NCI-H345 treated with DMSO at 0.1 percent for 48 hours (cell line): ENCODE measurements around the gene ABCC6.
"Not testable (repeated sequence)": the region's sequence is repeated elsewhere in the genome, so short reads cannot be mapped to it uniquely, and the experiment has no call there.

Experiments used
- DNase-seq: peaks from one replicate; lab custom pipeline; 2025; ENCODE audit not compliant: unreplicated experiment; lab: John Stamatoyannopoulos, UW

The ABCC6 gene

DNA sequence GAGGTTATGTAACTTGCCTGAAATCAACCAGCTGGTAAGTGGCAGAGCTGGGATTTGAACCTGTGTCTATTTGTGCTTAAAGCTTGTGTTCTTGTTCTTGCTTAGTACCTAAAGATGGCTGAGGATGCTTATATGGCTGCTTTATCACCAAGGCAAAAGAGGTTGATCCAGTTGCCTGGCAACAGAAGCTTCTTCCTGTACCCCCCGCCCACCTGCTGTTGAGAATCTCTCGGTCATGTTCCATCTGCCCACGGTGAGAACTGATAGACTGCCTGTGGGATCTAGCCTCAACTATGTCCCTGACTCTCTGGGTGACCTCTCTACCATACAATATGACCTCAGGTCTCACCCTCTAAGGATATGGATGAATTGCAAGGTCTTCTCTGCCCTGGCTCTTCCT lies 60.7 kb downstream of the ABCC6 start:
- no peak for DNase-seq

DNA sequence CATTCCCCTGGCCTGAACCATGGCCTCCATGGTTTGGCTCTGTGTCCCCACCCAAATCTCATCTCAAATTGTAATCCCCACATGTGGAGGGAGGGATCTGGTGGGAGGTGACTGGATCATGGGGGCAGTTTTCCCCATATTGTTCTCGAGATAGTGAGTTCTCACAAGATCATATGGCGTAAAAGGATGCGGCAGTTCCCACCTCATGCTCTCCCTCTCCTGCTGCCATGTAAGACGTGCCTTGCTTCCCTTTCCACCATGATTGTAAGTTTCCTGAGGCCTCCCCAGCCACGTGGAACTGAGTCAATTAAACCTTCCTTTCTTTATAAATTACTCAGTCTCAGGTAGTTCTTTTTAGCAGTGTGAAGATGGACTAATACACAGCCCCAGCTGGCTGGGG lies 61.5 kb downstream of the ABCC6 start:
- DNase-seq: not testable (repeated sequence)

DNA sequence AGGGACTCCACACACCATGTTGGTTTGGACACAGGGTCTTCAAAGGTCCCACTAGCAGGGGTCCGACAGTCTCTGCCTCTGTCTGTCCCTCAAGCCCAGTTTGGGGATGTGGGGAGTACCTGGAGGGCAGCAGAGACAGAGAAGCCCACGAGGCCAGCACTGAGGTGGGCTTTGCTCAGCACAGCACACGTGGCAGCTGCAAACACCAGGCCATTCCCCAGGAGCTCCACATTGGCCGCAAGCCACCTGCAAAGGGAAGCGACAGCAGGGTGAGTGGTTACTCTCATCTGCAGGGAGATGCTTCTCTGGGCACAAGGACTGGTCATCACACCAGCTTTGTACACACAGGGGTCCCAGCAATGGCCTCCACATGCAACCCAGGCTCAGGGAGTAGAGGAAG lies 62.0 kb downstream of the ABCC6 start:
- no peak for DNase-seq

DNA sequence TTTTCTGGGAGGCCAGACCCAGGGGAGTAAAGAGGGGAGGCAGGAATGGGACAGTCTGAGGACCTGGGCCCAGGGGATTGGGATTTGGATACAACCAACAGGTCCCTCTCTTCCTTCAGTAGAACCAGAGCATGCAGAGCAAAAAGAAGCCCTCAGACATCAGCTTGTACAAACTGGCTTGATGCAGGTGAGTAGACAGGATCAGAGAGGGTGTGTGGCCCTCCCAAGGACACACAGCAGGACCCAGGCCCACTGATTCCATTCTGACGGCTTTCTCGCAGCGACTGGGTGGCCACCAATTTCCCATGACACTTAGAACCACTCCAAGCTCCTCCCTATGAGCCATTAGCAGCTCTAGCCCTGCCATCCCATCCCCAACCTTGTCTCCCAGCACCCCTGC lies 63.6 kb downstream of the ABCC6 start:
- no peak for DNase-seq

DNA sequence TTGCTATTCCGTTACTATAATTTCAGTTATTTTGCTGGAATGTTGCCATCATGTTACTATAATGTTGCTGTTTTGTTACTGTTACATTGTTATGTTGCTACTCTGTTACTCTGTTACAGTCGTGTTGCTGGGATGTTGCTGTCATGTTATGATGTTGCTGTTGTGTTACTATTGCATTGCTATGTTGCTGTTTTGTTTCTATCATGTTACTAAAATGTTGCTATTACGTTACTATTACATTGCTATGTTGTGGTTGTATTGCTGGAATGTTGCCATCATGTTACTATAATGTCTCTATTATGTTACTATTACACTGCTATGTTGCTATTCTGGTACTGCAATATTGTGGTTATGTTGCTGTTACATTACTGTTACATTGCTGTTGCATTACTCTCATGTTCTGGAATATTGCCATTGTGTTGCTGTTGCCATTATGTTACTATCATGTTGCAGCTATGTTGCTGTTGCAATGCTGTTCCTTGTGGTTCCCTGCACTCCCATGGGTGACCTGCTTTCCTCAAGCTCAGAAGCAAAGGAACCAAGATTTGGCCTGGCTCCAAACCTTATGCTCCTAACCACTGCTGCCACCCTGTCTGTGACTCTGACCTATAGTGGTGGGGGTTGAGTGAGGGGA lies 64.4 kb downstream of the ABCC6 start:
- no peak for DNase-seq

DNA sequence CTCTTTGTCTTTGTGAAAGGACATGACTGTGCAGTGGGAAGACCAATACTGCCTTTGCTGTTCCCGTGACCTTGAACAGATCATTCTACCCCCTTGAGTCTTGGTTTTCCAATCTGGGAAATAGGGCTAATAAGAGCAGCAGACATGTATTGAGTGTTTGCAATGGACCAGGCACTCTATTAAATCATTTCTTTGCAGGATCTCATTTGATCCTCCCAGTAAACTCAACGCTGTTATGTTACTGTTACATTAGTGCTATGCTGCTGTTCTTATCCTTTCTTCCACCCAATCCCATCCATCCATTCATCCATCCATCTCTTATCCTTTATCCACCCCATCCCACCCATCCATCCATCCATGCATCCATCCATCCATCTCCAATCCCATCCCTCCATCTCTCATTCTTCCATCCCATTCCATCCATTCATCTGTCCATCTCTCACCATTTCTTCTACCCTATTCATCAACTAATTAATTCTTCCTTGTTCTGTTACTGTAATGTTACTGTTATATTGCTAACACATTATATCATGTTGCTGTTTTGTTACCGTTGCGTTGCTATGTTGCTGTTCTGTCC lies 65.1 kb downstream of the ABCC6 start:
- DNase-seq: no peak

DNA sequence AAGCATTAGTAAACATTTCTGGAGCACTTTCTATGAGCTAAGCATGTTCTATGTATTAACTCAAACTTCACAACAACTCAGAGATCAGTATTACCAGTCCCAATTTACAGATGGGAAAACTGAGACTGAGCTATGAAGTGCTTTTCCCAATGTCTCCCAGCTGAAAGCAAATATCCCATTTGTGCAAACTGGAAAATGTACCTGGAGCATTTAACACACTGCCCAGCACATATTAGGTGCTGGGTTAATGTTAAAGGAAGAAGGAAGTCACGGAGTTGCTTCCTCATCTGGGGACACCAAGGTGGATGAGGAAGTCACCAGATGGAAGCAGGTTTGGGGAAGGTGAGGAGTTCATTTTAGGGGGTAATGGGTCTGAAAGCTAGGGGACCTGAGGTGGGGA lies 66.1 kb downstream of the ABCC6 start:
- DNase-seq: no peak

DNA sequence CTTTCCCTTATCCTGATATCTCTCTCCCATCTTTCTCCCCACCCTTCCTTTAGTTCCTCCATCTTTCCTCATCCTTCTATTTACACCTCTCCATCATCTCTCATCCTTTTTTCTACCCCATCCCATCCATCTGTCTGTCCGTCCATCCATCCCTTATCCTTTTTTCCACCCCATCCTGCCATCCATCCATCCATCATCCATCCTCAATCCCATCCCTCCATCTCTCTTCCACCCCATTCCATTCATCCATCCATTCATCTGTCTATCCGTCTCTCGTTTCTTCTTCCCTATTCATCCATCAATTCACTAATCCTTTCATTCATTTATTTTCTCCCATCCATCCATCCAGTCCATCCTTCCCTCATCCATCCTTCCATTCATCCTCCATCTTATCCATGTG lies 68.1 kb downstream of the ABCC6 start:
- DNase-seq: no peak

DNA sequence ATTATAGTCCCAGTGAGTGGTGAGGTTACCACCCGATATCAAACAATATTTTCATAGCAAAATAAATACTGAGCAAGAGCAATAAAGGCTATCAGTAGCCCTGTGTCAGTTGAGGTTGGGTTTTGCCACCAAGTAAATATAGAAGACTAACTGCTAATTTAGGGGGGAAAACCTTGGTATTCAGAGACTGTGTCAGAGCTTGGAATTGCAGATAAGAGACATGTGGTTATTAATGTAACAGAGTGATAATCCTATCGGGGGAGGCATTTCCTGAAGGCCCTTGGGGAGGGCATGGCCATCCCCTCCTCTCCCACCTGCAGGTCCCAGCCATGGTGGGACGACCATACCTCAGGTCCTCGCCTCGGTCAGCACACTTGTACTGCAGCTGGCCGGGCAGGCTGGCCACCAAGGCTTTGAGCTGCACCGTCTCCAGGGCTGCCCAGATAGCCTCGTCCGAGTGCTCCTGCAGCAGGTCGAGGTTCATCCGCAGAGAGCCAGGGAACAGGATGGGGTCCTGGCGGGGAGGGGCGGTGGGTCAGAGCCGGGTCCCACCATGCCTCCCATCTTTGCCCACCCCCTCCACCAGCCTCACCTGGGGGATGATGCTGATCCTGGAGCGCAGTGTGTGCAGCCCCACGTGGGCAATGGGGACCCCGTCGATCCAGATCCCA lies 68.9 kb downstream of the ABCC6 start:
- no peak for DNase-seq

DNA sequence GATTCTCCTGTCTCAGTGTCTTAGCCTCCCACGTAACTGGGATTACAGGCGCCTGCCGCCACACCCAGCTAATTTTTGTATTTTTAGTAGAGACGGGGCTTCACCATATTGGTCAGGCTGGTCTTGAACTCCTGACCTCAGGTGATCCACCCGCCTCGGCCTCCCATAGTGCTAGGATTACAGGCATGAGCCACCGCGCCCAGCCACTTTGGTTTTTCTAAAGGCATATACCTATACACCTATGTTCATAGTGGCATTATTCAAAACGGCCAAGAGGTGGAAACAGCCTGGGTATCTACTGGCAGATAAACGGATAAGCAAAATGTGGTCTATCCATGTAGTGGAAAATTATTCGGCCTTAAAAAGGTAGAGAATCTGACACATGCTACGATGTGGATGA lies 70.3 kb downstream of the ABCC6 start:
- DNase-seq: not testable (repeated sequence)

DNA sequence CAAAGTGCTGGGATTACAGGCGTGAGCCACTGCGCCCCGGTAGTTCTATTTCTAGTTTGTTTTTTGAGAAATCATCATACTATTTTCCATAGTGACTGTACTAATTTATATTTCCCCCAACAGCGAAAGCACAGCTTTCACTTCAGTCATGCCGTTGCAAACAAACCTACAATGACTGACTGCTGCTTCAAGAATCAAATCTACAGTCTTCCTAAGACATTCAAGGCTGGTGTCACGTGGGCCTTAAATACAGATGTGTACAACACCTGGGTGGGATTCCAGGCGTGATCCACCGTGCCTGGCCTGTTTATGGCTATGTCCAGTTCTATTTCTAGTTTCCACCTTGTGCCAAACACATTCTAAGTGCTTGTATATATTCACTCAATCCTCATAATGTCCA lies 72.0 kb downstream of the ABCC6 start:
- DNase-seq: no peak

DNA sequence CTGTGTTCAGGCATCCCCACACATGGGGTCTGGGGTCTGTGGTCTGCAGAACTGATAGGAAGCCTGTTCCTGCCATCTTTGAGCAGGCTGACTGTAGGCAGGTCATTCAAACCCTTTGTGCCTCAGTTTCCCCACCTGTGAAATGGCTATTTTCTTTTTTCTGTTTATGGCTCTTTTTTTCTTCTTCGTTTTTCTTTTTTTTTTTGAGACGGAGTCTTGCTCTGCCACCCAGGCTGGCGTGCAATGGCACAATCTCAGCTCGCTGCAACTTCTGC lies 72.5 kb downstream of the ABCC6 start:
- DNase-seq: no peak

DNA sequence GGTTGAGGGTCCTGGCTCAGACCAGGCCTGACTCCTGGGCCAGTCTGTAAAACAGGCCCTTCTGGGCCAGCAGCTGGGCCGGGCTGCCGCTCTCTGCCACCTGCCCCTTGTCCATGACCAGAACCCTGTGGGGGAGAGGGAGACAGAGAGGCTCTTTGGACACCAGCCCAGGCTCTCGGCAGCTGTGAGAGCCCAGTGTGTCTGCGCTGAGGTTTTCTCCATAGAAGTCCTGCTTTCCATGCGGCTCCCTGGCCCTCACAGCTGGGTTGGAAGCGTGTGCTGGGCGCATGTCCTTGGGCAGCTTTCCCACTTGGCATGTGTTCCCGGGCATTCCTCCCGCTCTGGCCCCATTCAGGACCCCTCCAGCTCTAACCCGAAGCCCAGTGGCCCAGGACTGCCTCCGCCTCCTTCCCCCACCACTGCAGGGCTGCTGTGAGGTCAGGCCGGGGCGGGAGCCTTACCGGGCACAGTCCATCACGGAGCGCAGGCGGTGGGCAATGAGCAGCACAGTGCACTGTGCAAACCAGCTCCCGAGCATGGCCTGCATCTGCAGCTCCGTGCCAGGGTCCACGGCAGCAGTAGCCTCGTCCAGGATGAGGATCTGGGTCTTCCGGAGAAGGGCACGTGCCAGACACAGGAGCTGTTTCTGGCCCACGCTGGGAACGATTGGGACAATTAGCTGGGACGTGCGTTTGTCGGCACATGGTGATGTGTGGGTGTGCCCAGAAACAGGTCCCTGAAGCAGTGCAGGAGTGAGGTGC lies 73.0 kb downstream of the ABCC6 start:
- DNase-seq: no peak

DNA sequence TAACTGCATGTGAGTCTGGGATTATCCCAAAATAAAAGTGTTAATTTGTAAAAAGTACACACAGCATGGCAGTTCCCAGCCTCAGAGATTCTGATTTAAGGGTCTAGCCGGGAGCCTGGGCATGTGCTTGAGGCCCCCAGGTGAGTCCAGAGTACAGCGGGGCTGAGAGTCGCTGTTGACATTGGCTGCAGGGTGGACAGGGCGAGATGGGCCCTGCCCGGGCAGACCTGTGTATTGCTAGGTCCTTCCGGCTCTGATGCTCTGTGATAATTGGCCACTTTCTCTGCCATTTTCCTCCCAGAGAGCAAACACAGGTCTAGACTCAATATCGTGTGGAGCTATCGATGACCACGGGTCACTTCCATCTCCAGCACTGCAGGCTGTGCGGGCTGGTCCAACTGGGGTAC lies 73.6 kb downstream of the ABCC6 start:
- DNase-seq: no peak

DNA sequence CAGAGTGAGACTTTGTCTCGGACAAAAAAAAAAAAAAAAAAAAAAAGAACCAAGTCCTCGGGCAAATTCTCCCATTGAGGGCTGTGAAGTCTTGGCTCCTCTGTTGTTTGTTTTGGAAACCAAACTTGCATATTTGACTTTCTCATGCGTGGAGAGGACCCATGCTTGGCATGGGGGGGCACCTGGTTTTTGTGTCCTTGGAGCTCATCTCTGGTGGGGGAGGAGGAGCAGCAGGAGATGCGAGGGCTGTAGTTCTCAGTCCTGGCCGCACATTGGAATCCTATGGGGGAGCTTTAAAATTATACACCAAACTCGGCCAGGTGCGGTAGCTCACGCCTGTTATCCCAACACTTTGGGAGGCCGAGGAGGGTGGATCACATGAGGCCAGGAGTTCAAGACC lies 74.5 kb downstream of the ABCC6 start:
- DNase-seq: no peak

DNA sequence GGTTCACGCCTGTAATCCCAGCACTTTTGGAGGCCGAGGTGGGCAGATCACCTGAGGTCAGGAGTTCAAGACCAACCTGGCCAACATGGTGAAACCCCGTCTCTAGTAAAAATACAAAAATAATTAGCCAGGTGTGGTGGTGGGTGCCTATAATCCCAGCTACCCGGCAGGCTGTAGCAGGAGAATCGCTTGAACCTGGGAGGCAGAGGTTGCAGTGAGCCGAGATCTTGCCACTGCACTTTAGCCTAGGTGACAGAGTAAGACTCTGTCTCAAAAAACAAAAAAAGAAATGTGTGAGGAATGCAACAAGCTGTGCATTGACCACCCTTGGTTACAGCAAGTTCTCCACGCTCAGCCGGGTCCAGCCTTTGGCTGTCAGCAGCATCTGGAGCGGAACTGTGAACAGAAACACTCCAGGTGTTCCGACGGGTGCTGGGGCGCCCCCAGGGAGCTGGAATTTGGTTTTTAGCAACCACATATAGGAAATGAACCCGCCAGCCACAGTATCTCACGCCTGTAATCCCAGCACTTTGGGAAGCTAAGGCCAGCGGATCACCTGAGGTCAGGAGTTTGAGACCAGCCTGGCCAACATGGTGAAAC lies 75.2 kb downstream of the ABCC6 start:
- DNase-seq: not testable (repeated sequence)

DNA sequence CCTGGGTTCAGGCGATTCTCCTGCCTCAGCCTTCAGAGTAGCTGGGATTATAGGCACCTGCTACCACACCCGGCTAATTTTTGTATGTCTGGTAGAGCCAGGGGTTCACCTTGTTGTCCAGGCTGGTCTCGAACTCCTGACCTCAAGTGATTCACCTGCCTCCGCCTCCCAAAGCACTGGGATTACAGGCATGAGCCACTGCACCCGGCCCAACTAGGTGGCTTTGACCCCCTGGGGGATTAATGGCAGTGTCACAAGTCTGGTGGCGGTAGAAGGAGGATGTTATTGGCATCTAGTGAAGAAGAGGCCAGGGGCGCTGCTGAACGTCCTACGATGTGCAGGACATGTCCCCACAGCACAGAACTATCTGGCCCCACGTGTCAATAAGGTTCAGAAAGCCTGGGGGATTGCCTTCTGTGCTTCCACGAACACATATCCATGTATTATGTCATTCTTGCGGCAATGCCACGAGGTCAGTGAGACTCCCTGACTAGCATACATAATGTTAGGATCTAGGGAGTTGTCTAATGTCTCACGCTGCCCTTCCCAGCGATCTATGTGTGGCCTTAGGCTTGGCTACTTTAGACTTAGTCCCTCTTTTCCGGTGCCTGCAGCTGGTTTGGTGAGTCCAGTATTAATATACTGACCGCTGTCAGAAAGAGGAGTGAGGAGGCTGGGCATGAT lies 75.8 kb downstream of the ABCC6 start:
- DNase-seq: no peak

DNA sequence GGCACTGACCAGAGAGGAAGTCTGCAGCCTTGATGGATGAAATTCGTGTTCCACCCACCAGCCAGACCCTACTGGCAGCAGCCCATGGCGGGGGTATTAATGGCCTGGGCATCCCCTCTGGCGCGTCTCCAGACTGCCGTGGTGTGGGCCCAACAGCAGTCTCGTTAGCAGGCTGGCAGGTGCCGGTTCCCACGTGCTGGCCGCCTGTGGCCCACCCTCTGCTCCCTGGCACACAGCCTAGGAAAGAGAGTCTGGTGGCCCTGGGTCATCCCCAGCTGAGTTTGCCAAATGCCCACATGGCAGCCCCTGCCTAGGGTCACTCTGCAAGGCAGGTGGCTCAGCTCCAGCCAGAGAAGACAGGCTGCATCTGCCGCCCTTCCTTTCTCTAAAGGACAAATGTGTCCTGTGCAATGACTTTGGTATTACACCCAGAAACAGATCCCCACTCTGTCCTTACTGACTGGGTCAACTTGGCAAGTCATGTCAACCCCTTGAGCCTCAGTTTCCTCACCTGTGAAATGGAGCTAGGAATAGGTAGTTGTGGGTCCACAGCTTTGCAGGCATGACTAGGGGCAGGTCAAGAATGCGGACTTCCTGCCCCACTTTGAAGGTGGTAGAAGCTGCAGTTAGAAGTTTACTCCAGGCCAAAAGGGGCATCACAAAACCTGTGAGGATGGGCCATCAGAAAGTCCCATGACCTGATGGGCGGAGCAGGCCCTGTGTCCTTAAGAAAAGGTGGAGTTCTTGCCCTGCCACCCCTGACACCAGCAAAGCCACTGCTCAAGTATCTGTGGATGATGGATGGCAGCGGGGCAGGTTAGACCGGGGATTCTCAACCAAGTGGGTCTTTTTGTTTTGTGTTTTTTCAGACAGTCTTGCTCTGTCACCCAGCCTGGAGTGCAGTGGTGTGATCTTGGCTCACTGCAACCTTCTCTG lies 76.6 kb downstream of the ABCC6 start:
- DNase-seq: no peak

DNA sequence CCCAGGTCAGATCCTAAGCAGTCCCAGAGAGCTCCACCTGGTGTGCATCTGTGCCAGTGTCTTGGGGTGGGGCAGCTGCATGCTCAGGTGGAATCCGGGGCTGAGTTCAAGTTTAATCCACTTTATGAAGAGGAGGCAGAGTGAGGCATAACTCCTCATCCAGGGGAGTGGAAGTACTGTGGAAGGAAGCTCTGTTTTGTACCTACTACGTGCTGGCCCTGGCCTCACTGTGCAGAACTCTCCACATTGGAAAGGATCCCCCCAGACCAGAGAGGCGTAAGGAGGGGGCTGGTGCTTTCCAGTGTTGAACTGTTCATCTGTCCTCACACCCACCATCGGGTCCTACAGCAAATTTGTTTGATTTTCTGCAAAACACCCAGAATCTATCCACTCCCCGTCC lies 78.0 kb downstream of the ABCC6 start:
- no peak for DNase-seq

DNA sequence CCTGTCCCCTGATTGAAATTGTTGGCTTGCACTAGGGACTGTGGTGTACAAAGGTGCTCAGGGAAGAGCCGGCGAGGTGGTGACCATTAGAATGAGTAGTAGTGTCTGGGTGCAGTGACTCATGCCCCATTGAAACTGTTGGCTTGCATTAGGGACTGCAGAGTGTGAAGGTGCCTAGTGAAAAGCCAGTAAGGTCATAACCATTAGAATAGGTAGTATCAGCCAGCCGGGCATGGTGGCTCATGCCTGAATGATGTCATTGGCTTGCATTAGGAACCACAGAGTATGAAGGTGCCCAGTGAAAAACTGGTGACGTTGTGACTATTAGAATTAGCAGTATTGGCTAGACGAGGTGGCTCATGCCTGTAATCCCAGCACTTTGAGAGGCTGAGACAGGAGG lies 78.9 kb downstream of the ABCC6 start:
- no peak for DNase-seq
